Prostate gland (tissue), 2 donors: ENCODE results near the gene HOXA4. TPM values are rescaled to one million over a fixed set of nuclear protein-coding genes. Genes with fewer than 3 reads are reported as not detected.

ENCODE experiments used
- DNase-seq: peaks from one replicate; pipeline ENCODE4 v3.0.0-alpha.2; 2019; ENCODE audit warnings: low spot score
- H3K27ac ChIP-seq, 2 donors: fragments of 200-600 bp; sonication (generic); 2 replicates each; pipeline ENCODE4 v1.5.1; 2017 to 2019
- H3K27me3 ChIP-seq: fragments of 200-600 bp; sonication (generic); replicated peaks from 2 replicates; pipeline ENCODE4 v1.5.1; 2019; ENCODE audit not compliant: insufficient read depth
- H3K36me3 ChIP-seq, 2 donors: fragments of 200-600 bp; sonication (generic); 1 replicate in 1 of 2; 2 replicates in 1 of 2; pipeline versions ENCODE4 v1.5.1 to v1.8.1; 2017 to 2019
- H3K4me1 ChIP-seq: fragments of 200-600 bp; sonication (generic); replicated peaks from 2 replicates; pipeline ENCODE4 v1.5.1; 2019
- H3K4me3 ChIP-seq, 2 donors: fragments of 200-600 bp; sonication (generic); 2 replicates each; pipeline ENCODE4 v1.5.1; 2017 to 2019
- H3K9me3 ChIP-seq: fragments of 200-600 bp; sonication (generic); 2 replicates; pipeline ENCODE4 v1.5.1; 2017
- CTCF ChIP-seq, 4 experiments: fragments of 200-600 bp in 2 of 4; fragments of 450-650 bp in 2 of 4; sonication (generic) in 2 of 4; IDR thresholded peaks; 1 replicate in 3 of 4; 2 replicates in 1 of 4; pipeline ENCODE4 v1.5.1; 2016 to 2019; ENCODE audit warnings: antibody characterized with exemption in 4 of 4, mild to moderate bottlenecking in 2 of 4, moderate library complexity in 2 of 4
- POLR2A ChIP-seq: fragments of 450-650 bp; IDR thresholded peaks from one replicate; pipeline ENCODE4 v1.6.1; 2016; ENCODE audit warnings: antibody characterized with exemption, mild to moderate bottlenecking
- POLR2AphosphoS5 ChIP-seq: sonication (generic); formaldehyde crosslinking; IDR thresholded peaks from one replicate; pipeline ENCODE4 v1.6.1; 2017; ENCODE audit warnings: antibody characterized with exemption
- WGBS: methylation state at CpG from one replicate; pipeline ENCODE4 v1.1.5; 2018; 5-methylcytosine and 5-hydroxymethylcytosine counted together
- intact Hi-C: fragments of 100-400 bp; cut with DNase I; formaldehyde crosslinking; loops from one replicate; pipeline ENCODE4 v1.14.2; 2022
- total RNA-seq, 2 donors: library from RNA; depleted of rRNA; stranded (reverse); fragments of >200 nt; gene quantifications; one replicate each; pipeline ENCODE4 v1.1.0, GENCODE V29; 2016

HOXA4 gene
- total RNA-seq, 2 donors from 2014 or later, result 1.4 to 1.8 TPM

GRCh38 chr7:27093184-27093895 lies 37.2 kb downstream of the HOXA4 start:
- no peak for TF ChIP-seq POLR2A
- TF ChIP-seq POLR2AphosphoS5, result no peak
- TF ChIP-seq CTCF (IDR thresholded peaks at IDR 0.05), result no peak
- peaks cover 5% of the 10 kb centered on the region for H3K4me1 ChIP-seq
- no peaks in the 10 kb centered on the region for H3K9me3 ChIP-seq
- no peaks in the 10 kb centered on the region for H3K36me3 ChIP-seq
- no peak overlapping the region for H3K27ac ChIP-seq
- no peak overlapping the region for H3K4me3 ChIP-seq
- 56% methylated on average over 6 of the region's 6 CpGs for WGBS
- intact Hi-C loops, result loop anchor here (10.0 kb wide), 1 partner anchor 229 kb away; the partner anchor contains the start of gene SKAP2
- DNase-seq, result no peak
- H3K27me3 ChIP-seq, result no peaks in the 10 kb centered on the region

- Histone ChIP-seq H3K27me3 (no peaks in the 10 kb centered on the region), H3K9me3 (no peaks in the 10 kb centered on the region), H3K4me3 (no peak overlapping the region), H3K27ac (no peak overlapping the region), H3K36me3 (no peaks in the 10 kb centered on the region), H3K4me1 (peaks cover 1% of the 10 kb centered on the region)
- intact Hi-C loops, result loop anchor here (10.0 kb wide), 1 partner anchor 228 kb away; the partner anchor contains the start of gene SKAP2
- DNase-seq, result no peak
- TF ChIP-seq POLR2AphosphoS5 (no peak), POLR2A (no peak), CTCF (IDR thresholded peaks at IDR 0.05) (no peak)
- WGBS, result 79% methylated on average over 1 of the region's 1 CpG
Measured at GRCh38 chr7:27092819-27093110, 37.8 kb downstream of the HOXA4 start.

GRCh38 chr7:27091941-27092818 lies 38.4 kb downstream of the HOXA4 start:
- 67% methylated on average over 9 of the region's 9 CpGs for WGBS
- no peaks in the 10 kb centered on the region for H3K27me3 ChIP-seq
- intact Hi-C loops, result loop anchor here (10.0 kb wide), 1 partner anchor 227 kb away; the partner anchor contains the start of gene SKAP2

GRCh38 chr7:27091105-27091504 lies 39.5 kb downstream of the HOXA4 start:
- no peak for DNase-seq
- Histone ChIP-seq H3K27ac (no peak overlapping the region), H3K4me3 (no peak overlapping the region), H3K36me3 (no peaks in the 10 kb centered on the region), H3K27me3 (no peaks in the 10 kb centered on the region), H3K9me3 (no peaks in the 10 kb centered on the region), H3K4me1 (no peaks in the 10 kb centered on the region)
- WGBS, result 29% methylated on average over 3 of the region's 3 CpGs
- intact Hi-C loops, result loop anchor here (10.0 kb wide), 1 partner anchor 226 kb away; the partner anchor contains the start of gene SKAP2
- TF ChIP-seq POLR2AphosphoS5 (no peak), CTCF (IDR thresholded peaks at IDR 0.05) (no peak), POLR2A (no peak)

More at GRCh38 chr7:27091941-27092818, 38.4 kb downstream of the HOXA4 start:
- no peaks in the 10 kb centered on the region for H3K4me1 ChIP-seq
- no peak for DNase-seq
- TF ChIP-seq POLR2A, result no peak
- TF ChIP-seq POLR2AphosphoS5, result no peak
- TF ChIP-seq CTCF (IDR thresholded peaks at IDR 0.05), result no peak
- no peaks in the 10 kb centered on the region for H3K36me3 ChIP-seq
- no peaks in the 10 kb centered on the region for H3K9me3 ChIP-seq
- no peak overlapping the region for H3K4me3 ChIP-seq
- no peak overlapping the region for H3K27ac ChIP-seq
